Lower leg skin (tissue), 4 donors: Measurements from ENCODE around the gene CTTNBP2. TPM values are rescaled to one million over a fixed set of nuclear protein-coding genes. Genes with fewer than 3 reads are reported as not detected.

Source experiments
- DNase-seq, 2 donors: peaks; one replicate each; pipeline ENCODE4 v3.0.0-alpha.2; 2019; ENCODE audit warnings: low spot score in 2 of 2
- H3K4me3 ChIP-seq: fragments of 200-600 bp; sonication (generic); 2 replicates; pipeline ENCODE4 v1.5.1; 2017; ENCODE audit warnings: mild to moderate bottlenecking, low read depth; ENCODE audit not compliant: poor library complexity, severe bottlenecking
- POLR2A ChIP-seq, 2 donors: fragments of 450-650 bp; IDR thresholded peaks; one replicate each; pipeline ENCODE4 v1.6.1; 2016 to 2017; ENCODE audit warnings: antibody characterized with exemption in 2 of 2, mild to moderate bottlenecking in 1 of 2, moderate library complexity in 1 of 2
- WGBS, 2 donors: methylation state at CpG; one replicate each; pipeline ENCODE4 v1.1.5; 2018; 5-methylcytosine and 5-hydroxymethylcytosine counted together
- intact Hi-C: fragments of 100-400 bp; cut with DNase I; formaldehyde crosslinking; loops from one replicate; pipeline ENCODE4 v1.15.0; 2023; ENCODE audit warnings: low total_unique reads
- total RNA-seq, 4 donors: library from RNA; depleted of rRNA; stranded (reverse); fragments of >200 nt; gene quantifications; one replicate each; pipeline ENCODE4 v1.1.0, GENCODE V29; 2016
- TF ChIP-seq, protein P1 (sequence below), 3 donors: fragments of 450-650 bp; IDR thresholded peaks; one replicate each; pipeline ENCODE4 v1.5.1; 2016; ENCODE audit warnings: antibody characterized with exemption in 3 of 3, mild to moderate bottlenecking in 3 of 3, moderate library complexity in 2 of 3

The CTTNBP2 gene
- total RNA-seq, 4 donors from 2014 or later: 1.2 to 7.6 (median 5.8) TPM

DNA sequence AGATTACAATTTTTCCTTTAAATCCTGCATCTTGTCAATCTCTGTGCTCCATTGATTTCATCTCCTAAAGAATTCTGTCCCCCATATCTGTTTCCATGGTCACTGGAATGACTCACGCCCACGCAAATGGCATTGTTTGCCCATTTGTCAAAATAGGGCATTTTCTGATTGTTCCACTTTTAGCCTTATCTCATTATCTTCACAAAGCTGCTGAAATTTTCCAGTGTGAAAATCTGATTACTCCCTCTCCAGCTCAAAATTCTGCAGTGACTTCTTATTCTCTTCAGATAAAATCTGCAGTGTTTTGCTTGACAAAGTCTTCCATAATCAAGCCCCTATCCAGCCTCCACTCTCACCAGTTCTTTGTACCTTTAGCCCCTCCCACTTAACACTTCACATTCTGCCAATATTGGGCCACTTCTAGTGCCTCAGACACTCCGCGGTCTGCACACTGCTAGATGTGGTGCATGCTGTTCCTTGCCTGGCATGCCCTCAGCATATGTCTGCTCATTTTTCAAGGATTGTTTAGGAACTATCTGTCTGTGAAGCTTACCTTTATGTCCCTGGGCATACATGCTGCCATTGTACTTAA is 33.9 kb upstream of the CTTNBP2 start:
- intact Hi-C loops: no loop called here
- TF ChIP-seq, protein P1, sequence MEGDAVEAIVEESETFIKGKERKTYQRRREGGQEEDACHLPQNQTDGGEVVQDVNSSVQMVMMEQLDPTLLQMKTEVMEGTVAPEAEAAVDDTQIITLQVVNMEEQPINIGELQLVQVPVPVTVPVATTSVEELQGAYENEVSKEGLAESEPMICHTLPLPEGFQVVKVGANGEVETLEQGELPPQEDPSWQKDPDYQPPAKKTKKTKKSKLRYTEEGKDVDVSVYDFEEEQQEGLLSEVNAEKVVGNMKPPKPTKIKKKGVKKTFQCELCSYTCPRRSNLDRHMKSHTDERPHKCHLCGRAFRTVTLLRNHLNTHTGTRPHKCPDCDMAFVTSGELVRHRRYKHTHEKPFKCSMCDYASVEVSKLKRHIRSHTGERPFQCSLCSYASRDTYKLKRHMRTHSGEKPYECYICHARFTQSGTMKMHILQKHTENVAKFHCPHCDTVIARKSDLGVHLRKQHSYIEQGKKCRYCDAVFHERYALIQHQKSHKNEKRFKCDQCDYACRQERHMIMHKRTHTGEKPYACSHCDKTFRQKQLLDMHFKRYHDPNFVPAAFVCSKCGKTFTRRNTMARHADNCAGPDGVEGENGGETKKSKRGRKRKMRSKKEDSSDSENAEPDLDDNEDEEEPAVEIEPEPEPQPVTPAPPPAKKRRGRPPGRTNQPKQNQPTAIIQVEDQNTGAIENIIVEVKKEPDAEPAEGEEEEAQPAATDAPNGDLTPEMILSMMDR (IDR thresholded peaks at IDR 0.05): no peak
- TF ChIP-seq POLR2A (IDR thresholded peaks at IDR 0.05): no peak
- WGBS, 2 donors: 88 to 91% methylated on average over 4 of the region's 4 CpGs
- DNase-seq: no peak
- H3K4me3 ChIP-seq: no peak overlapping the region

GRCh38 chr7:117902314-117902889 is 29.2 kb upstream of the CTTNBP2 start:
- intact Hi-C loops: no loop called here
- H3K4me3 ChIP-seq: no peak overlapping the region
- 85 to 88% methylated on average over 5 of the region's 5 CpGs for WGBS, 2 donors
- DNase-seq: no peak
- TF ChIP-seq, protein P1 (IDR thresholded peaks at IDR 0.05): no peak
- no peak for TF ChIP-seq POLR2A (IDR thresholded peaks at IDR 0.05)

DNA sequence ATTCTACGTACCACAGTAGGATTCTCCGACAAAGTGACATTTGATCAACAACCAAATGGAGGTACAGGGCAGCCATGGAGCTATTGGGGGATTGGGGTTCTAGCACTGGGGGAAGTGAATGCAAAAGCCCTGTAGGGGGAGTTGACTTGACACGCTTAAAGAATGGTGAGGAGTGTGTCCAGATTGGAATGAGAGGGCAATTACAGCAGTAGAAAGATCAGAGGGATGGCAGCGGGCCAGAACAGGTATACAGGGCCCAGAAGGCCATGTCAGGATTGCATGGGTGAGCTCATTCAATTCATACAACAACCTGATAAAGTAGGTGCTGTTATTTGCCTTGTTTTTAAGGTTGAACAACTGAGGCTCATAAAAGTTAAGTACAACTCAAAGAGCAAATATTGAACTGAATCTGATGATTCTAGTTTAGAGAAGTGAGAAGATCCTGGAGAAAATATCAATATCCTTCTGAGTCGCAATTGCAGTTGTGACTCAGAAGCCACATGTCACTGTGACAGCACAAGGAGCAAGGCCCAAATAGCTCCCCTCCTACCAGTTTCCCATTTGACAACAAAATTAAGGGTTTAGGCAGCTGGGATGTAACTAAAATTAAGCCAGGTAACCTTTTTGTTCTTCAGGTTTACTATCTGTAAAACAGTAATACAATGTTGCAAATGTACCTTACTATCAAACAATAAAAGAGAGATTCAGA is 28.0 kb upstream of the CTTNBP2 start:
- H3K4me3 ChIP-seq: no peak overlapping the region
- no peak for DNase-seq
- no peak for TF ChIP-seq POLR2A (IDR thresholded peaks at IDR 0.05)
- TF ChIP-seq, protein P1 (IDR thresholded peaks at IDR 0.05): no peak
- 85 to 87% methylated on average over 5 of the region's 5 CpGs for WGBS, 2 donors
- intact Hi-C loops: no loop called here

GRCh38 chr7:117896339-117896738 is 23.1 kb upstream of the CTTNBP2 start:
- intact Hi-C loops: no loop called here
- H3K4me3 ChIP-seq: no peak overlapping the region
- no peak for DNase-seq
- TF ChIP-seq, protein P1 (IDR thresholded peaks at IDR 0.05): no peak
- TF ChIP-seq POLR2A (IDR thresholded peaks at IDR 0.05): no peak

DNA sequence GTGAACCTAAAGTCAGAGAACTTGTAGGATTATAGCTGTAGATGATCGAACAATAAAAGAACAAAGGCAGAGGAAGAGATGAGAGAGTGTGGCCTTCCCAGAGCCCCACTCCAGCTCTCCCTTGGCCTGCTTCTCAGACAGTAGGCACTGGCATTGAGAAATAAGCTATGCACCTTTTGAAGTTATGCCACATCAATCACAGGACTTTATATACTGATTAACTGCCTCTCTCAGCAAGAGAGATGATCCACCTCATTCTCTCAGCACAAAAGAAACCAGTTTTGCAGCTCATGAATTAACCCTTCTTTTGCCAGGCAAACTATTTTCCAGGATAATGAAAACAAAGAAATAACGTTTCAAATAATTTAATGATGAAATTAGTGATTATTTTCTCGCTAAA is 22.0 kb upstream of the CTTNBP2 start:
- H3K4me3 ChIP-seq: no peak overlapping the region
- DNase-seq: no peak
- no peak for TF ChIP-seq POLR2A (IDR thresholded peaks at IDR 0.05)
- TF ChIP-seq, protein P1 (IDR thresholded peaks at IDR 0.05): no peak
- WGBS, 2 donors: 74 to 77% methylated on average over 3 of the region's 3 CpGs
- intact Hi-C loops: no loop called here
